Common myeloid progenitor, CD34-positive (primary cell): ENCODE measurements around the gene EPB41L2. TPM values are rescaled to one million over a fixed set of nuclear protein-coding genes. Genes with fewer than 3 reads are reported as not detected.

Experiments used
- CTCF ChIA-PET: fragments of 350-600 bp; sonication (Branson Sonifier 250); formaldehyde crosslinking; loops from one replicate; lab custom pipeline; 2021; ENCODE audit warnings: antibody characterized with exemption; lab: Charles Lee
- POLR2A ChIA-PET: fragments of 350-600 bp; sonication (Branson Sonifier 250); formaldehyde crosslinking; loops from one replicate; lab custom pipeline; 2021; ENCODE audit warnings: antibody characterized with exemption; lab: Charles Lee
- DNase-seq, 3 donors: peaks; one replicate each; pipeline versions ENCODE4 v3.0.0 to v3.0.0-alpha.2; 2013
- H3K27ac ChIP-seq, 2 experiments: 1 replicate in 1 of 2; 2 replicates in 1 of 2; pipeline ENCODE4 v1.7.0; 2013; ENCODE audit warnings: inconsistent platforms in 2 of 2, low read length in 2 of 2, mild to moderate bottlenecking in 2 of 2, low read depth in 1 of 2, moderate library complexity in 1 of 2; ENCODE audit not compliant: severe bottlenecking in 2 of 2, insufficient read depth in 1 of 2, poor library complexity in 1 of 2
- H3K27me3 ChIP-seq, 5 experiments: replicated peaks in 2 of 5; 1 replicate in 3 of 5; 2 replicates in 2 of 5; pipeline versions ENCODE4 v1.6.1 to v1.7.0; 2013; ENCODE audit warnings: low read length in 4 of 5, mild to moderate bottlenecking in 2 of 5, moderate library complexity in 2 of 5, inconsistent platforms in 1 of 5; ENCODE audit not compliant: insufficient read depth in 5 of 5, control insufficient read depth in 4 of 5
- H3K36me3 ChIP-seq, 4 experiments: 1 replicate in 2 of 4; 2 replicates in 2 of 4; pipeline versions ENCODE4 v1.6.1 to v1.7.0; 2013; ENCODE audit warnings: low read length in 3 of 4, control low read depth in 1 of 4, mild to moderate bottlenecking in 1 of 4; ENCODE audit not compliant: control insufficient read depth in 4 of 4, insufficient read depth in 4 of 4
- H3K4me1 ChIP-seq, 4 experiments: 1 replicate in 3 of 4; 2 replicates in 1 of 4; pipeline versions ENCODE4 v1.6.1 to v1.7.1; 2013; ENCODE audit warnings: low read length in 3 of 4, mild to moderate bottlenecking in 3 of 4, control low read depth in 1 of 4, inconsistent platforms in 1 of 4, moderate library complexity in 1 of 4; ENCODE audit not compliant: control insufficient read depth in 4 of 4, insufficient read depth in 4 of 4; ENCODE audit errors: control extremely low read depth in 1 of 4
- H3K4me3 ChIP-seq, 7 experiments: 1 replicate in 4 of 7; 2 replicates in 3 of 7; pipeline versions ENCODE4 v1.5.1 to v1.7.0; 2013; ENCODE audit warnings: mild to moderate bottlenecking in 7 of 7, low read length in 6 of 7, moderate library complexity in 6 of 7, inconsistent platforms in 2 of 7, low read depth in 2 of 7, control low read depth in 1 of 7; ENCODE audit not compliant: insufficient read depth in 4 of 7, control insufficient read depth in 1 of 7; ENCODE audit errors: extremely low read depth in 1 of 7
- H3K9me3 ChIP-seq, 5 experiments: 1 replicate in 4 of 5; 2 replicates in 1 of 5; pipeline versions ENCODE4 v1.6.1 to v1.7.1; 2013; ENCODE audit warnings: low read length in 4 of 5, mild to moderate bottlenecking in 2 of 5, inconsistent platforms in 1 of 5, low read depth in 1 of 5, moderate library complexity in 1 of 5; ENCODE audit not compliant: control insufficient read depth in 4 of 5, insufficient read depth in 2 of 5; ENCODE audit errors: control extremely low read depth in 1 of 5
- WGBS: methylation state at CpG from one replicate; pipeline ENCODE4 v1.1.5; 2013; ENCODE audit not compliant: insufficient coverage; 5-methylcytosine and 5-hydroxymethylcytosine counted together
- polyA plus RNA-seq: library from polyadenylated mRNA; unstranded; fragments of 120-200 nt; gene quantifications from one replicate; pipeline ENCODE4 v1.2.1, GENCODE V29; 2013

The EPB41L2 gene
- polyA plus RNA-seq: 23.0 TPM

GRCh38 chr6:131063028-131063763 is at the start of gene EPB41L2:
TSS of gene EPB41L2 (minus strand) at chr6:131063245. CDS start at chr6:130956485, 106,760 bp downstream.
- H3K27me3 ChIP-seq: no peaks in the 10 kb centered on the region
- ChIA-PET CTCF (interaction anchor here (1.3 kb wide), 1 partner anchor 9 kb away, joined by 3 read pairs; no protein-coding TSS in a partner anchor), POLR2A (no interaction called here)
- no peaks in the 10 kb centered on the region for H3K9me3 ChIP-seq
- H3K27ac ChIP-seq: peak within 1 kb of the TSS in 1 of 2 experiments; percentile 73
- WGBS: 0% methylated on average over 38 of the region's 61 CpGs
- H3K4me1 ChIP-seq: peaks cover 7 to 25% (median 13%) of the 10 kb centered on the region in 4 experiments
- peak within 1 kb of the TSS; percentile 80 to 96 (median 85) for H3K4me3 ChIP-seq
- peak; percentile 88 to 94 (median 93) for DNase-seq
- no peaks in the 10 kb centered on the region for H3K36me3 ChIP-seq

GRCh38 chr6:131112249-131112648 is 49.2 kb upstream of the EPB41L2 start:
- ChIA-PET POLR2A (no interaction called here), CTCF (no interaction called here)
- WGBS: 100% methylated on average over 1 of the region's 1 CpG
- no peak for DNase-seq
- no peaks in the 10 kb centered on the region for H3K27me3 ChIP-seq
- H3K9me3 ChIP-seq: no peaks in the 10 kb centered on the region
- no peak overlapping the region for H3K4me3 ChIP-seq
- no peaks in the 10 kb centered on the region for H3K36me3 ChIP-seq
- H3K27ac ChIP-seq: no peak overlapping the region
- no peaks in the 10 kb centered on the region for H3K4me1 ChIP-seq

DNA sequence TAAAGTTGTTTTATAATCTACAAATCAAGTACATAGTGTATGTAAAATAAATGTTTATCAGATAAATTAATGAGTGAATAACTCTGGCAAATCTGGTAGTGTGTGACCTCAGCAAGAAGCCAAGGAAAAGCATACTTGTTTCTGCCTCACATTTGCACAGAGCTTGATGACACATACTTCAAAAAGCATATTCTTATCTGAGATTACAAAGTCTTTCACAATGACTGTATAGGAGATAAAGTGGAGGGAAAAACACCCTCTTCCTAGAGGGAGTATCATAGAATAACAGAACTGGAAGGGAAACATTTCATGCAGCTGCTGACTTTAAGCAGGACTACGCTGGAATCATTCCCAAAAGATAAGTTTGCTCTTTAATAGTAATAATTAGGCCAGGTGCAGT is 44.1 kb upstream of the EPB41L2 start:
- Histone ChIP-seq H3K4me1 (no peaks in the 10 kb centered on the region), H3K27ac (no peak overlapping the region), H3K27me3 (no peaks in the 10 kb centered on the region), H3K36me3 (no peaks in the 10 kb centered on the region), H3K9me3 (no peaks in the 10 kb centered on the region), H3K4me3 (no peak overlapping the region)
- ChIA-PET POLR2A (no interaction called here), CTCF (no interaction called here)
- no peak for DNase-seq
- WGBS: no CpG with 5 or more reads among the region's 1 CpG

- ChIA-PET CTCF (interaction anchor here (1.6 kb wide), 1 partner anchor 9 kb away, joined by 6 read pairs; no protein-coding TSS in a partner anchor), POLR2A (no interaction called here)
- Histone ChIP-seq H3K9me3 (peaks cover 0 to 4% (median 0%) of the 10 kb centered on the region in 5 experiments), H3K27ac (no peak overlapping the region), H3K4me3 (no peak overlapping the region), H3K4me1 (no peaks in the 10 kb centered on the region), H3K36me3 (no peaks in the 10 kb centered on the region), H3K27me3 (no peaks in the 10 kb centered on the region)
- DNase-seq: no peak
- no CpG with 5 or more reads among the region's 1 CpG for WGBS
These were observed 40.9 kb upstream of the EPB41L2 start for GRCh38 chr6:131103901-131104300.

GRCh38 chr6:131103296-131103695 is 40.3 kb upstream of the EPB41L2 start:
- no peaks in the 10 kb centered on the region for H3K27me3 ChIP-seq
- H3K27ac ChIP-seq: no peak overlapping the region
- H3K36me3 ChIP-seq: no peaks in the 10 kb centered on the region
- ChIA-PET POLR2A (no interaction called here), CTCF (interaction anchor here (1.6 kb wide), 1 partner anchor 8 kb away, joined by 6 read pairs; no protein-coding TSS in a partner anchor)
- H3K4me1 ChIP-seq: no peaks in the 10 kb centered on the region
- peaks cover 0 to 4% (median 0%) of the 10 kb centered on the region in 5 experiments for H3K9me3 ChIP-seq
- DNase-seq: no peak
- no peak overlapping the region for H3K4me3 ChIP-seq
- 100% methylated on average over 3 of the region's 4 CpGs for WGBS

- CTCF ChIA-PET: interaction anchor here (0.6 kb wide), 1 partner anchor 9 kb away, joined by 4 read pairs; no protein-coding TSS in a partner anchor
- Histone ChIP-seq H3K4me3 (no peak overlapping the region), H3K4me1 (no peaks in the 10 kb centered on the region), H3K36me3 (no peaks in the 10 kb centered on the region), H3K27ac (no peak overlapping the region), H3K9me3 (peaks cover 0 to 4% (median 0%) of the 10 kb centered on the region in 5 experiments), H3K27me3 (no peaks in the 10 kb centered on the region)
- no peak for DNase-seq
- POLR2A ChIA-PET: no interaction called here
- WGBS: 100% methylated on average over 1 of the region's 5 CpGs
These were observed 39.1 kb upstream of the EPB41L2 start for GRCh38 chr6:131101911-131102680.

- Histone ChIP-seq H3K4me3 (no peak overlapping the region), H3K27ac (no peak overlapping the region), H3K36me3 (no peaks in the 10 kb centered on the region), H3K27me3 (no peaks in the 10 kb centered on the region), H3K4me1 (no peaks in the 10 kb centered on the region), H3K9me3 (peaks cover 0 to 18% (median 4%) of the 10 kb centered on the region in 5 experiments)
- ChIA-PET CTCF (no interaction called here), POLR2A (no interaction called here)
- no CpG with 5 or more reads among the region's 3 CpGs for WGBS
- no peak for DNase-seq
These were observed 33.7 kb upstream of the EPB41L2 start for GRCh38 chr6:131096786-131097185.
